VCaP (cell line): ENCODE results near the gene CDH18.

Experiments used
- H3K27ac ChIP-seq: fragments of 450-650 bp; 2 replicates; pipeline ENCODE4 v1.5.1; 2017
- TF ChIP-seq, protein P1 (sequence below): fragments of 450-650 bp; conservative IDR thresholded peaks from 2 replicates; pipeline ENCODE4 v1.5.1; 2017; ENCODE audit warnings: mild to moderate bottlenecking, moderate library complexity

Gene CDH18

DNA sequence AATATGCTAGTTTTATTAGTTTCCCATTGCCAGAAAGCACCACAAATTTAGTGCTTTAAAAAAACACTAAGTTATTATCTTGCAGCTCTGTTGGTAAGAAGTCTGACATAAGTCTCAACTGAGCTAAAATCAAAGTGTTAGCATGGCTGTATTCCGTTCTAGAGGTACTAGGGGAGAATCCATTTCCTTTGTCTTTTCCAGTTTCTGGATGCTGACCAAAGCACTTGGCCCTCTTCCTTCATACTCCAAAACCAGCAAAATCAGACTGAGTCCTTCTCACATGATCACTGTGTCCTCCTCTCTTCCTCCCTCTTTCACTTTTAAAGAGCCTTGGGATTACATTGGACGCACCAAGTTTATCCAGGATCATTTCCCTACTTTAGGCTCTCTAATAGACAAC, 9.5 kb downstream of the CDH18 start:
- TF ChIP-seq, protein P1, sequence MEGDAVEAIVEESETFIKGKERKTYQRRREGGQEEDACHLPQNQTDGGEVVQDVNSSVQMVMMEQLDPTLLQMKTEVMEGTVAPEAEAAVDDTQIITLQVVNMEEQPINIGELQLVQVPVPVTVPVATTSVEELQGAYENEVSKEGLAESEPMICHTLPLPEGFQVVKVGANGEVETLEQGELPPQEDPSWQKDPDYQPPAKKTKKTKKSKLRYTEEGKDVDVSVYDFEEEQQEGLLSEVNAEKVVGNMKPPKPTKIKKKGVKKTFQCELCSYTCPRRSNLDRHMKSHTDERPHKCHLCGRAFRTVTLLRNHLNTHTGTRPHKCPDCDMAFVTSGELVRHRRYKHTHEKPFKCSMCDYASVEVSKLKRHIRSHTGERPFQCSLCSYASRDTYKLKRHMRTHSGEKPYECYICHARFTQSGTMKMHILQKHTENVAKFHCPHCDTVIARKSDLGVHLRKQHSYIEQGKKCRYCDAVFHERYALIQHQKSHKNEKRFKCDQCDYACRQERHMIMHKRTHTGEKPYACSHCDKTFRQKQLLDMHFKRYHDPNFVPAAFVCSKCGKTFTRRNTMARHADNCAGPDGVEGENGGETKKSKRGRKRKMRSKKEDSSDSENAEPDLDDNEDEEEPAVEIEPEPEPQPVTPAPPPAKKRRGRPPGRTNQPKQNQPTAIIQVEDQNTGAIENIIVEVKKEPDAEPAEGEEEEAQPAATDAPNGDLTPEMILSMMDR = no peak
- no peak overlapping the region for H3K27ac ChIP-seq

DNA sequence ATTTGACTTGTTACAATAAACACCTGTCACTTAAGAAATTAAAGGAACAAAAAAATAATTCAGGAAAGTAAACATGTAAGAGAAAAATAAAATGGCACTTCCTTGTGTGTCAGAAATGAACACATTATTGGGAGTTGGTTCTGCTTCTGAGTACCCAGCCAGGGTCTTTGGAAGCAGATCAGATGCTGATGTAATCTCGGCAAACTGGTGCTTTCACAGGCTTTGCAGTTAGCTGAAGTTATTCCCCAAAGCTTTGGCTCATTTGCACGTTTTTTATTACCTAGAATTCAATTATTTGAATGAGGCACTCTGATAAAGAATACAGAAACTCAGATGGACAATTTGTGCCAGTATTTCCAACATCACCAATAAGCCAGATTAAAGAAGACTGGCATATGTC, 10.9 kb downstream of the CDH18 start:
- no peak overlapping the region for H3K27ac ChIP-seq
- TF ChIP-seq, protein P1 = no peak

DNA sequence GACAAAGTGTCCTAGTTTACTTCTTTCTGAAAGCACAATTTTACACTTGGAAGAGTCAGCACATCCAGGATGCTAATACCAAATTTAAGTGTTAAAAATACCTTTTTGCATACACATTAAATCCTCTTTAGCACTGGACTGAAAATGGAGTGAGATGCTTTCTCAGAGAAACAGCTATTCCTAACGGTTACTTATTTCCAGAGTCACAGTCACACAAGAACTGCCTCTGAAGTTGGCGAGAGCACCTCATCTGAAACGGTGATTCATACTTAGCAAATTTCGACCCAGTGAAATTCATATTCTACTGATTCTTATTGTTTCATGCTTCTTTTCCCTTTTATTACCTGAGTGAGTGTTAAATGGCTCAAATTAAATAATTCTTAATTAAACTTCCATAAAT, 12.2 kb downstream of the CDH18 start:
- TF ChIP-seq, protein P1 = no peak
- H3K27ac ChIP-seq = no peak overlapping the region

DNA sequence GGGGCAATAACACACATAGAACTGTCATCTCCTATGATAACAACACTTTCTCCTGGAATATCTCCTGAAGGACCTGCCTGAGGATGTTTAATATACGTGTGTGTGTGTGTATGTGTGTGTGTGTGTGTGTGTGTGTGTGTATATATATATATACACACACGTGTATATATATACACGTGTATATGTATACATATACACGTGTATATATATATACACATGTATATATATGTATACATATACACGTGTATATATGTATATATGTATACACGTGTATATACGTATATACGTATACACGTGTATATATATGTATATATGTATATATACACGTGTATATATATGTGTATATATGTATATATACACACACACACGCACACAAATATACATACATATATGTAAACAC, 27.5 kb downstream of the CDH18 start:
- no peak overlapping the region for H3K27ac ChIP-seq
- TF ChIP-seq, protein P1 = no peak

DNA sequence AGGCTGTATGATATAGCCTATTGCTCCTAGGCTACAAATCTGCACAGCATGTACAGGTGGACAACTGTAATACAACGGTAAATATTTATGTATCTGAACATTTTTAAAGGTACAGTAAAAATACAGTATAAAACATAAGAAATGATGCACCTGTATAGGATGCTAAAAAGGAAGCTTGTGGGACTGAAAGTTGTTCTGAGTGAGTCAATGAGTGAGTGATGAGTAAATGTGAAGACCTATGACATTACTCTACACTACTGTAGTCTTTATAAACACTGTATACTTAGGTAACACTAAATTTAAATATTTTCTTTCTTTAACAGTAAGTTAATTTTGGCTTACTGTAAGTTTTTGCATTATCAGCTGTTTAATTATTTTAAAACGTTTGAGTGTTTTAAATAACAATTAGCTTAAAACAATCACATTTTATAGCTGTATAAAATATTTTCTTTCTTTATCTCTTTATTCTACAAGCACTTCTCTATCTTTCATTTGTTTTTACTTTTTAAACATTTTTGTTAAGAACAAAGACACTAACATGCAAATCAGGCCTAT, 28.1 kb downstream of the CDH18 start:
- no peak overlapping the region for H3K27ac ChIP-seq
- TF ChIP-seq, protein P1 = no peak

DNA sequence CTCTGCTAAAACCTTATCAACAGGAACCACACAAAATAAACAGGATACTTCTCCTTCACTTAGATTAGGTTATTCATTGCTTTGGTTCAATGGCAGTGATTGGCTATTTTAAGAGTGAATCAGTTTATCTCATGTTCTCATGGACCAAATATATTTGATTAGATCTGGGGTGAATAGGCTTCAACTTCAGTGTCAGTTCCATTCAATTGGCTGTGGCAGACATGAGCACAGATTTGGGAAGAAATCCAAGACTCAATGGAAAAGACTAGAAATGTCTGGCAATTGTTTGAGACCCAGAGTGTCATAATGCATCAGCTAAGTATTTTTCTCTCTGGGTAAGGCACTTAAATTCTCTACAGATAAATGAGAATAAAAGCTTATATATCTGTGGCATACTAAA, 37.1 kb downstream of the CDH18 start:
- TF ChIP-seq, protein P1 = no peak
- H3K27ac ChIP-seq = no peak overlapping the region

DNA sequence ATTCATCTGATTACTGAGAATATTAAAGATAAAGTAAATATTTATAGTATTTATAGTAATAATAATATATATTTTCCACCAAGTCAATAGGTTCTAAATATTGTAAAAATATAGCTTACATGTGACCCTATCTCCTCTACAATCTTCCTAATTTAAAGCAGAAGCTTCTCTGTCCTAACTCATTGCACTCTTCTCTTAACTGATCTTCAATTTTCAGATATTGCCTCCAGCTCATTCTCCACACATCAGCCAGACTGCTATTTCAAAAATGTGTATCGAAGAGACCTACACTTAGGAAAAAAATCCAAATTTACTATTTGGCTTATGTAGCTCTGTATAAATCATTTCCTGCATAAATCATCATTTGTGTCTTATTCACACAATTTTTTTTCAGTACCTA, 47.8 kb downstream of the CDH18 start:
- no peak overlapping the region for H3K27ac ChIP-seq
- TF ChIP-seq, protein P1 = no peak

DNA sequence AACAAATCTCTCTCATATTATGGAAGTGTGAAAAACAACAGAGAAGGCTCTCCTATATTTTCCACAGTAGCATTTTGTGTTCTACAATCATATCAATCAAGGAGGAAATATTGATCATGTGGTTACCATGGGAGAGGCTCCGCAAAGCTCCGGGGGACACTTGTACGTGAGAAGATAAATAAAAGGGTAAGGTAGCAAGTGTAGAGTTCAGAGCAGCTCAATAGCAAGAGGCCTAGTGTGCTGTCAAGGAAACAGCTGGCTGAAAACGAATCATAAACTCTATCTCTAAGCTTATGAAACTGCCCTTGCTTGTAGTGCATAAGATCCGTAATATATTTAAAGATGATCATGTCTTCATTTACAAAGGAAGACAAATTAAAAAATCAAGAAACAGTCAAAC, 57.5 kb downstream of the CDH18 start:
- TF ChIP-seq, protein P1 = no peak
- no peak overlapping the region for H3K27ac ChIP-seq
